GM12878 (cell line): Measurements from ENCODE around the gene CALHM1. TPM values are rescaled to one million over a fixed set of nuclear protein-coding genes. Genes with fewer than 3 reads are reported as not detected.

Experiments
- ATAC-seq: fragments of 200-7000 bp; cut with Tn5 transposase; 3 replicates; pipeline ENCODE4 v1.9.1; 2020; ENCODE audit warnings: mild to moderate bottlenecking, moderate library complexity
- BruUV-seq: library from RNA; stranded (reverse); fragments of 400-500 nt; replicated peaks from 2 replicates; lab custom pipeline; 2021; lab: Mats Ljungman, UMichigan
- CTCF ChIA-PET: fragments of 300-600 bp; sonication (Branson Sonifier 250); formaldehyde crosslinking; extraction: SDS; loops from one replicate; lab custom pipeline; 2021; ENCODE audit warnings: inconsistent platforms; lab: Yijun Ruan, JAX
- POLR2A ChIA-PET: fragments of 350-600 bp; formaldehyde crosslinking; extraction: SDS; loops from one replicate; lab custom pipeline; 2021; ENCODE audit warnings: inconsistent platforms; lab: Charles Lee
- RAD21 ChIA-PET: fragments of 300-600 bp; sonication (Branson Sonifier 250); formaldehyde crosslinking; loops from one replicate; lab custom pipeline; 2023; ENCODE audit warnings: antibody characterized with exemption; ENCODE audit not compliant: unreplicated experiment; lab: Charles Lee
- SMC1A ChIA-PET: fragments of 300-600 bp; sonication (Branson Sonifier 250); formaldehyde crosslinking; loops from one replicate; lab custom pipeline; 2023; ENCODE audit not compliant: unreplicated experiment, uncharacterized antibody; lab: Charles Lee
- DNase-seq: peaks from one replicate; pipeline ENCODE4 v3.0.0-alpha.2; 2011; ENCODE audit warnings: low read depth, low spot score
- FAIRE-seq: peaks from 3 replicates; lab custom pipeline; 2011; peaks lifted over from hg19 to GRCh38; lab: Jason Lieb, UNC
- H2AFZ ChIP-seq: 2 replicates; pipeline ENCODE4 v1.6.0; 2011; ENCODE audit warnings: low read depth, low read length, control low read depth; ENCODE audit not compliant: control insufficient read depth
- H3K27ac ChIP-seq: 2 replicates; pipeline ENCODE4 v1.5.1; 2011; ENCODE audit warnings: control low read depth; ENCODE audit not compliant: control insufficient read depth, insufficient read depth
- H3K27me3 ChIP-seq, 2 experiments: replicated peaks in 1 of 2; 2 replicates each; pipeline versions ENCODE4 v1.6.0 to v1.6.1; 2011; ENCODE audit warnings: low read length in 1 of 2; ENCODE audit not compliant: control insufficient read depth in 2 of 2, insufficient read depth in 2 of 2
- H3K36me3 ChIP-seq, 2 experiments: 2 replicates each; pipeline ENCODE4 v1.5.1; 2011; ENCODE audit warnings: low read length in 1 of 2; ENCODE audit not compliant: control insufficient read depth in 2 of 2, insufficient read depth in 2 of 2
- H3K4me1 ChIP-seq: 2 replicates; pipeline ENCODE4 v1.6.1; 2011; ENCODE audit warnings: mild to moderate bottlenecking, low read length, moderate library complexity, mixed read lengths; ENCODE audit not compliant: control insufficient read depth, insufficient read depth
- H3K4me2 ChIP-seq: 2 replicates; pipeline ENCODE4 v1.6.0; 2011; ENCODE audit warnings: control low read depth; ENCODE audit not compliant: control insufficient read depth, insufficient read depth
- H3K4me3 ChIP-seq: fragments of 200-600 bp; sonication (generic); 2 replicates; pipeline ENCODE4 v1.5.1; 2016
- H3K79me2 ChIP-seq: 2 replicates; pipeline ENCODE4 v1.6.0; 2011; ENCODE audit warnings: low read length; ENCODE audit not compliant: control insufficient read depth, insufficient read depth
- H3K9ac ChIP-seq: 2 replicates; pipeline ENCODE4 v1.8.0; 2011; ENCODE audit warnings: low read length, control low read depth, mixed read lengths; ENCODE audit not compliant: control insufficient read depth, insufficient read depth
- H3K9me3 ChIP-seq: replicated peaks from 3 replicates; pipeline ENCODE4 v1.5.1; 2011; ENCODE audit warnings: mild to moderate bottlenecking, low read length; ENCODE audit not compliant: control insufficient read depth, insufficient read depth
- H4K20me1 ChIP-seq: 2 replicates; pipeline ENCODE4 v1.6.0; 2011; ENCODE audit not compliant: control insufficient read depth, insufficient read depth
- PML ChIP-seq: IDR thresholded peaks from 2 replicates; pipeline ENCODE4 v1.6.1; 2012; ENCODE audit warnings: low read length, inconsistent platforms
- PRDM15 ChIP-seq: fragments of 450-650 bp; formaldehyde crosslinking; IDR thresholded peaks from 2 replicates; pipeline ENCODE4 v1.4.0; 2020; ENCODE audit warnings: mild to moderate bottlenecking, moderate library complexity
- STAT3 ChIP-seq: IDR thresholded peaks from 2 replicates; pipeline ENCODE4 v1.6.1; 2011; ENCODE audit warnings: low read depth, low read length, improper control_type of control experiment
- ZNF207 ChIP-seq: fragments of 450-650 bp; IDR thresholded peaks from 2 replicates; pipeline ENCODE4 v1.6.1; 2014; ENCODE audit warnings: antibody characterized with exemption, mild to moderate bottlenecking, borderline replicate concordance
- WGBS: methylation state at CpG from one replicate; pipeline ENCODE4 v1.1.6; 2016; ENCODE audit warnings: low lambda C conversion rate; ENCODE audit not compliant: insufficient replicate concordance, insufficient coverage; ENCODE audit errors: missing lambda C conversion rate; 5-methylcytosine and 5-hydroxymethylcytosine counted together
- in situ Hi-C: fragments of 300-500 bp; cut with MboI; formaldehyde crosslinking; loops from 9 replicates; pipeline ENCODE4 v1.14.3; 2018; ENCODE audit warnings: mixed read lengths
- intact Hi-C: fragments of 100-400 bp; cut with micrococcal nuclease; formaldehyde crosslinking; loops from one replicate; pipeline ENCODE4 v1.14.2; 2022; ENCODE audit not compliant: unreplicated experiment
- polyA plus RNA-seq, 11 experiments: library from polyadenylated mRNA; depleted of rRNA in 4 of 11; unstranded in 6 of 11; stranded (reverse) in 5 of 11; fragments of >200 nt; fragmentation: Nextera tagmentation in 4 of 11; fragmentation: Illumina TruSeq in 1 of 11; extraction: Ambion mirVana in 4 of 11; extraction: Trizol in 1 of 11; gene quantifications; 1 replicate in 1 of 11; 2 replicates in 10 of 11; pipeline versions ENCODE4 v1.2.1 to v1.2.3, GENCODE V29; 2011 to 2016; ENCODE audit warnings: inconsistent platforms in 2 of 11, missing spikeins in 2 of 11, low read depth in 1 of 11
- total RNA-seq, 4 experiments: library from RNA; depleted of rRNA in 3 of 4; stranded (reverse); fragments of >200 nt in 3 of 4; fragmentation: Illumina TruSeq in 1 of 4; extraction: Trizol in 1 of 4; gene quantifications; 2 replicates each; pipeline versions ENCODE4 v1.2.1 to v1.2.3, GENCODE V29; 2013 to 2021

Gene CALHM1
- total and polyA plus RNA-seq, 10 of the 15 experiments (the other 5 are each of a cell fraction or from before 2014, with no cell fraction given) = 0.05 to 1.7 (median 0.17) TPM

GRCh38 chr10:103441611-103442010, 17.1 kb downstream of the CALHM1 start (continued):
- TF ChIP-seq STAT3 = no peak

- ATAC-seq (no peak), FAIRE-seq (no peak), DNase-seq (no peak)
- no peaks in the 10 kb centered on the region for H3K9me3 ChIP-seq
- no peak overlapping the region for H3K4me3 ChIP-seq
- BruUV-seq = no TSS peak
- intact Hi-C loops = no loop called here
- H3K9ac ChIP-seq = no peak overlapping the region
- ChIA-PET POLR2A (interaction anchor here (1.5 kb wide), 1 partner anchor 10 kb away, joined by 4 read pairs; no protein-coding TSS in a partner anchor), CTCF (interaction anchor here (17.8 kb wide), 1 partner anchor 37 kb away, joined by 163 read pairs; the partner anchor contains the start of gene CALHM3), SMC1A (interaction anchor here (1.4 kb wide), 1 partner anchor 10 kb away, joined by 3 read pairs; no protein-coding TSS in a partner anchor), RAD21 (no interaction called here)
- H3K36me3 ChIP-seq = peaks cover 39 to 54% of the 10 kb centered on the region in 2 experiments
- no peaks in the 10 kb centered on the region for H3K79me2 ChIP-seq
- whole genome bisulfite sequencing = 90% methylated on average over 8 of the region's 8 CpGs
- no peaks in the 10 kb centered on the region for H3K27me3 ChIP-seq
- no peaks in the 10 kb centered on the region for H4K20me1 ChIP-seq
- in situ Hi-C loops = no loop called here
- no peak overlapping the region for H2AFZ ChIP-seq
- no peak overlapping the region for H3K4me2 ChIP-seq
- TF ChIP-seq ZNF207 (no peak), PRDM15 (CRISPR knock-in tag) (no peak), PML (no peak)
- 0 out of 2 replicates have a peak, but pooled peaks cover 2% of the 10 kb centered on the region for H3K4me1 ChIP-seq
- no peak overlapping the region for H3K27ac ChIP-seq
Observed at GRCh38 chr10:103441206-103441605, 17.5 kb downstream of the CALHM1 start.
